ENCODE measurements around the gene KRTAP27-1. TPM values are rescaled to one million over a fixed set of nuclear protein-coding genes. Genes with fewer than 3 reads are reported as not detected.

Gene KRTAP27-1
- total RNA-seq, 1 experiment from 2014 or later = not detected

DNA sequence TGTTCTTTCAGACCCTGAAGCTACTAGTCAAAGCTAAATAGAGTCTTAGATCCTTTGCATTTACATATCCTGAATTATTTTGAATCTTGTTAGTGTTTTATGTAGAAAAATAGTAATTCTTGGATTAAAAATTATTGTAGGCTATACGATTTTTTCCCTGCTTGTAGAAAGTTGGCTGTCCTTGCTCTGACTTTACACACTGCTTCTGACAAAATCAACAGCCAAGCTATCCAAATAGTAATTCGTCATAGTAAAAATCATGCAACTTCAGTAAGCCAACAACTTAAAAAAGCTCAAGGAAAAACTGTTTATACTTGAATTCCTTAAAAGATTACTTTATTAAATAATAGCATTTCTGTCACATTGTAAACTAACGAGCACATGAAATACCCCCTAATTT is 18.4 kb upstream of the KRTAP27-1 start (continued):
- TF ChIP-seq, protein P1, sequence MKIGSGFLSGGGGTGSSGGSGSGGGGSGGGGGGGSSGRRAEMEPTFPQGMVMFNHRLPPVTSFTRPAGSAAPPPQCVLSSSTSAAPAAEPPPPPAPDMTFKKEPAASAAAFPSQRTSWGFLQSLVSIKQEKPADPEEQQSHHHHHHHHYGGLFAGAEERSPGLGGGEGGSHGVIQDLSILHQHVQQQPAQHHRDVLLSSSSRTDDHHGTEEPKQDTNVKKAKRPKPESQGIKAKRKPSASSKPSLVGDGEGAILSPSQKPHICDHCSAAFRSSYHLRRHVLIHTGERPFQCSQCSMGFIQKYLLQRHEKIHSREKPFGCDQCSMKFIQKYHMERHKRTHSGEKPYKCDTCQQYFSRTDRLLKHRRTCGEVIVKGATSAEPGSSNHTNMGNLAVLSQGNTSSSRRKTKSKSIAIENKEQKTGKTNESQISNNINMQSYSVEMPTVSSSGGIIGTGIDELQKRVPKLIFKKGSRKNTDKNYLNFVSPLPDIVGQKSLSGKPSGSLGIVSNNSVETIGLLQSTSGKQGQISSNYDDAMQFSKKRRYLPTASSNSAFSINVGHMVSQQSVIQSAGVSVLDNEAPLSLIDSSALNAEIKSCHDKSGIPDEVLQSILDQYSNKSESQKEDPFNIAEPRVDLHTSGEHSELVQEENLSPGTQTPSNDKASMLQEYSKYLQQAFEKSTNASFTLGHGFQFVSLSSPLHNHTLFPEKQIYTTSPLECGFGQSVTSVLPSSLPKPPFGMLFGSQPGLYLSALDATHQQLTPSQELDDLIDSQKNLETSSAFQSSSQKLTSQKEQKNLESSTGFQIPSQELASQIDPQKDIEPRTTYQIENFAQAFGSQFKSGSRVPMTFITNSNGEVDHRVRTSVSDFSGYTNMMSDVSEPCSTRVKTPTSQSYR (CRISPR knock-in tag; IDR thresholded peaks at IDR 0.05) = no peak
- TF ChIP-seq, protein P2, sequence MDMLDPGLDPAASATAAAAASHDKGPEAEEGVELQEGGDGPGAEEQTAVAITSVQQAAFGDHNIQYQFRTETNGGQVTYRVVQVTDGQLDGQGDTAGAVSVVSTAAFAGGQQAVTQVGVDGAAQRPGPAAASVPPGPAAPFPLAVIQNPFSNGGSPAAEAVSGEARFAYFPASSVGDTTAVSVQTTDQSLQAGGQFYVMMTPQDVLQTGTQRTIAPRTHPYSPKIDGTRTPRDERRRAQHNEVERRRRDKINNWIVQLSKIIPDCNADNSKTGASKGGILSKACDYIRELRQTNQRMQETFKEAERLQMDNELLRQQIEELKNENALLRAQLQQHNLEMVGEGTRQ (CRISPR knock-in tag; IDR thresholded peaks at IDR 0.05) = no peak
- TF ChIP-seq TCF7 (CRISPR knock-in tag; IDR thresholded peaks at IDR 0.05; ENCODE audit: low read depth) (no peak), EMX1 (CRISPR knock-in tag; IDR thresholded peaks at IDR 0.05) (no peak)

DNA sequence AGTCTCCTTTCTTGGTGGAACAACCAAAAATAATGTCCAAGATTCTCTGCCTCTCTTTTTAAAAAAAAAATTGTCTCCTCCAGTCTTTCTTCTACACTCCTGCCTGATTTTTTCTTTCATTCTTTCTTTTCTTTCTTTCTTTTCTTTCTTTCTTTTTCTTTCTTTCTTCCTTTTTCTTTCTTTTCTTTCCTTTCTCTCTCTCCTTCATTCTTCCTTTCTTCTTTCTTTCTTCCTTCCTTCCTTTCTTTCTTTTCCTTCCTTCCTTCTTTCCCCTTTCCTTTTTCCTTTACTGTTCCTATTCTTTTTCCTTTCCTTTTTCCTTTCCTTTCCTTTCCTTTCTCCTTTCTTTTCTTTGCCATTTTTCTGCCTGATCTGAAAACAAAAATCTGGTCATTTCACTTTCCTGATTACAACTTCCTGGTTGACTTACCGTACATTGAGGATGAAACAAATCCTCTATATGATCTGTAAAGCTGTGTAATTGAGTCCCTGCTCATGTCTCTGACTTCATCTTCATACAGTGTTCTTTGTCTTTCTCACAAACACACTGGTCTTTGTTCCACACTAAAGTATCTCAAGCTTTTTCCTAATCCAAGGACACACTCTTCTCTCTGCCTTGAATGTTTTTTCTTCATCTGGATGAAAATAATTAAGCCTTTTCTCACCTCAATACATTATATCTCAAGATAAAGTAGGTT is 17.0 kb upstream of the KRTAP27-1 start:
- H3K27me3 Mint-ChIP-seq (ENCODE audit: low read depth) = no peaks in the 10 kb centered on the region
- CTCF ChIA-PET = no interaction called here

DNA sequence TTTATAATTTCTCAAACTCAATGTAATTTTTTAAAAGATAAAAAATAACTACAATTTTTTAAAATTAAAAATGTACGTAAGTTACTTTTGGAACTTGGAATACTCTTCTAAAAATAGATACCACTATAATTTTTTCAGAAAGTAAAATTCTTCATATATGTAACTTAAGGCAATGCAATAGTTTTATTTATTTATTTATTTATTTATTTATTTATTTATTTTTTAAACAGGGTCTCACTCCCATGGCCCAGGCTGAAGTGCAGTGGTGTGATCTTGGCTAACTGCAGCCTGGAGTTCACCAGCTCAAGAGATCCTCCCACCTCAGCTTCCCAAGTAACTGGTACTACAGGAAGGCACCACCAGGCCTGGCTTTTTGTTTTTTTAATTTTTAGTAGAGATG is 14.0 kb upstream of the KRTAP27-1 start:
- no peak overlapping the region for H3K4me3 Mint-ChIP-seq
- ATAC-seq = no peak
- no peak for DNase-seq (ENCODE audit: low spot score)
- ChIA-PET CTCF (interaction anchor here (1.6 kb wide), 1 partner anchor 112 kb away, joined by 3 read pairs; no protein-coding TSS in a partner anchor), POLR2A (interaction anchor here (0.6 kb wide), 1 partner anchor 434 kb away, joined by 5 read pairs; no protein-coding TSS in a partner anchor)
- H3K36me3 Mint-ChIP-seq = no peaks in the 10 kb centered on the region
- peaks cover 21% of the 10 kb centered on the region for H3K4me1 Mint-ChIP-seq
- H3K27me3 Mint-ChIP-seq (ENCODE audit: low read depth) = no peaks in the 10 kb centered on the region
- TF ChIP-seq MXD4 (CRISPR knock-in tag; IDR thresholded peaks at IDR 0.05; ENCODE audit: borderline replicate concordance) (no peak), JUN (CRISPR knock-in tag; IDR thresholded peaks at IDR 0.05) (no peak)
- no peak overlapping the region for H3K27ac Mint-ChIP-seq
- peaks cover 4% of the 10 kb centered on the region; the same call in 1 of the 2 replicates for H3K9me3 Mint-ChIP-seq

More for the DNA sequence above, 17.0 kb upstream of the KRTAP27-1 start:
- Mint-ChIP-seq H3K9me3 (no peaks in the 10 kb centered on the region), H3K4me3 (no peak overlapping the region), H3K36me3 (no peaks in the 10 kb centered on the region), H3K4me1 (peaks cover 12% of the 10 kb centered on the region), H3K27ac (no peak overlapping the region)
- DNase-seq (ENCODE audit: low spot score) (no peak), ATAC-seq (no peak)
- TF ChIP-seq CREB1 (CRISPR knock-in tag; IDR thresholded peaks at IDR 0.05) = no peak
- TF ChIP-seq, protein P3, sequence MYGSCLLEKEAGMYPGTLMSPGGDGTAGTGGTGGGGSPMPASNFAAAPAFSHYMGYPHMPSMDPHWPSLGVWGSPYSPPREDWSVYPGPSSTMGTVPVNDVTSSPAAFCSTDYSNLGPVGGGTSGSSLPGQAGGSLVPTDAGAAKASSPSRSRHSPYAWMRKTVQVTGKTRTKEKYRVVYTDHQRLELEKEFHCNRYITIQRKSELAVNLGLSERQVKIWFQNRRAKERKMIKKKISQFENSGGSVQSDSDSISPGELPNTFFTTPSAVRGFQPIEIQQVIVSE (CRISPR knock-in tag; IDR thresholded peaks at IDR 0.05; ENCODE audit: borderline replicate concordance) = no peak
- no peak for TF ChIP-seq NR3C1 (CRISPR knock-in tag; conservative IDR thresholded peaks at IDR 0.05; ENCODE audit: low read depth)
- TF ChIP-seq RELA (CRISPR knock-in tag; IDR thresholded peaks at IDR 0.05; ENCODE audit: borderline replicate concordance) = no peak
- TF ChIP-seq, protein P4, sequence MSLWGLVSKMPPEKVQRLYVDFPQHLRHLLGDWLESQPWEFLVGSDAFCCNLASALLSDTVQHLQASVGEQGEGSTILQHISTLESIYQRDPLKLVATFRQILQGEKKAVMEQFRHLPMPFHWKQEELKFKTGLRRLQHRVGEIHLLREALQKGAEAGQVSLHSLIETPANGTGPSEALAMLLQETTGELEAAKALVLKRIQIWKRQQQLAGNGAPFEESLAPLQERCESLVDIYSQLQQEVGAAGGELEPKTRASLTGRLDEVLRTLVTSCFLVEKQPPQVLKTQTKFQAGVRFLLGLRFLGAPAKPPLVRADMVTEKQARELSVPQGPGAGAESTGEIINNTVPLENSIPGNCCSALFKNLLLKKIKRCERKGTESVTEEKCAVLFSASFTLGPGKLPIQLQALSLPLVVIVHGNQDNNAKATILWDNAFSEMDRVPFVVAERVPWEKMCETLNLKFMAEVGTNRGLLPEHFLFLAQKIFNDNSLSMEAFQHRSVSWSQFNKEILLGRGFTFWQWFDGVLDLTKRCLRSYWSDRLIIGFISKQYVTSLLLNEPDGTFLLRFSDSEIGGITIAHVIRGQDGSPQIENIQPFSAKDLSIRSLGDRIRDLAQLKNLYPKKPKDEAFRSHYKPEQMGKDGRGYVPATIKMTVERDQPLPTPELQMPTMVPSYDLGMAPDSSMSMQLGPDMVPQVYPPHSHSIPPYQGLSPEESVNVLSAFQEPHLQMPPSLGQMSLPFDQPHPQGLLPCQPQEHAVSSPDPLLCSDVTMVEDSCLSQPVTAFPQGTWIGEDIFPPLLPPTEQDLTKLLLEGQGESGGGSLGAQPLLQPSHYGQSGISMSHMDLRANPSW (CRISPR knock-in tag; conservative IDR thresholded peaks at IDR 0.05; ENCODE audit: low read depth) = no peak
- TF ChIP-seq, protein P1 (CRISPR knock-in tag; IDR thresholded peaks at IDR 0.05) = no peak
- POLR2A ChIA-PET = no interaction called here

Data from WTC11 (cell line).